ENCODE data around the gene CACNA2D1.

- TF ChIP-seq TARDBP (IDR thresholded peaks at IDR 0.05) (no peak), ELF4 (IDR thresholded peaks at IDR 0.05) (no peak), FOXM1 (IDR thresholded peaks at IDR 0.05; ENCODE audit: borderline replicate concordance) (no peak), FOXA1 (IDR thresholded peaks at IDR 0.05) (no peak), SP1 (IDR thresholded peaks at IDR 0.05) (no peak), PKNOX1 (IDR thresholded peaks at IDR 0.05) (no peak), ARNT (IDR thresholded peaks at IDR 0.05) (no peak)
These were observed 222.4 kb downstream of the CACNA2D1 start for GRCh38 chr7:82221152-82221674.
